ENCODE results near the gene KRT7.
"Not testable (repeated sequence)": the region's sequence is repeated elsewhere in the genome, so short reads cannot be mapped to it uniquely, and the experiment has no call there.

Gene KRT7

DNA sequence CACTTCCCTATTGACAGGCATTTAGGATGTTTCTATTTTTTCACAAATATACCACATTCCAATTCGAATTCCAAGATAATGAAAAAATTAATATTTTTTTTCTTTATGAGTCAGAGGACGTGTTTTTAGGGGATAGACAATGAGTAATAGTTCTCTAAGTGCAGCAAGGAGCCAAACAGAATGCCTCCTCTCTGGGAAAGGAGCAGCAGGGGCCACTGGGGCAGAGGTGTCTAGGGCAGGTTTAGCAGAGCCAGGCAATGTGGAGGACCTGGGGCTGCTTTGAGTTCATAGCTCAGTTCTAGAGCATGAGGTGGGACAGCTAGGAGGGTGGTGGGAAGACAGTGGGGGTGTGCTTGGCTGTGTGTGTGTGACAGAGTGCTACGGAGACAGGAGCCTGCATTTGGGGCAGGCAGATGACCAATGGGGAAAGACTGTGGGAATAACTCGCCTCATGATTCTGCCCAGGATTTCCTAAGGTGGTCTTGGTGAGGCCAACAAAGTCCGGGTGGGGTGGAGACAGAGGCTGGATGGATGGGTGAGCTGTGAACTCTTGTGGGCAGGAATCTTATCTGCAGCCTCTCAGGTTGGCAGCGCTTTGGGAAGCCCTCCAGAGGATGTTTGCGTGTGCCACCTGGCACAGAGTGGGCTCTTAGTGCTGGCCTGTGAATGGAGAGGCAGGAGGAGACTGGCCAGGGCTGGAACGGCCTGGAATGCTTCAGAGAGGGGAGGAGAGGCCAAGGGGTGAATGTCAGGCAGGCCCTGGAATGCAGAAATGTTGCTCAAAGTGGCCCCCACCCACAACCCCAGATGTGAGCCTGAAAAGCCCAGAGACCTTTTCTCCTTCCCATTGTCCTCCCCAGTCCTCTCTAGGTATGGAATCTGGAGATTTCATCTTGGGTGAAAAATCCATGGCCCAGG lies 2.4 kb upstream of the KRT7 start:
- DNase-seq (no peak), ATAC-seq (no peak)

DNA sequence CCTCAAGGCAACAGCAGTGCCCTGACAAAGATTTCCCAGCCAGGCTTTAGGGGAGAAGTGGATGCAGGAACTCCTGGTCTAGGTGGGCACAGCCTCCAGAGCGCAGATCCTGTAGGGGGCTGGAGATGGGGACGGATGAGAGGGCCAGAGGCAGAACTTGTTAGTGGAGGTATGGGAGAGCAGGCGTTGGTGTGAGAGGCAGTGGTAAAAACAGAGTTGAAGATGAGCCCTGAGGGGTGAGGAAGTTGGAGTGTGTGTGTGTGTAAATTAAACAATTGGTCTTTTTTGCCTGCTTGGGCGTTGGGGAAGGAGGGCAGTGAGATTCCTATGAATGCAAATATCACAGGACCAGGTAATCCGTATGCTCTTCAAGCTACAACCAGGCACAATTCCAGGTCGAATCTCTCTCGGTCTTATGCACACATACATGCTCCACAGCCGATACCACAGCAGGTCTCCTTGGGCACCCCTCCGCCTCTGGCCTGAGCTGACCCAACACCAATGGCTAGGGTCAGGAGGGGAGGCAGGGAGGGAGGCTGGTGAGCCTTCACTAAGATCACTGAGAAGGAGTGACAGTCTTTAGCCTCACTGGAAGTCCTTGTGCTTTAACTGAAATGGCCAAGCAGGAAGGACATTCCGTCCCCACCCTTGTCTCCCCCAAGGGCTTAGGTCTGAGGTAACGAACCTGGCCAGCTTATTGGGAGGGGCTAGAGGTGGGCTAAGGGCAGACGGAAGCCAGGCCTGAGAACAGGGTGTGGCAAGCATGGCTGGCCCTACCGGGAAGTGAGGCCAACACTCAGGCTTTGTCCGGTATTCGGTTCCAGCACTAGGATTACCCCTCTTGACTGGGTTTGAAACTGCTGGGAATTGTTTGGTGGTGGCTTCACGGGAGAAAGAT lies 1.5 kb upstream of the KRT7 start:
- DNase-seq = no peak

DNA sequence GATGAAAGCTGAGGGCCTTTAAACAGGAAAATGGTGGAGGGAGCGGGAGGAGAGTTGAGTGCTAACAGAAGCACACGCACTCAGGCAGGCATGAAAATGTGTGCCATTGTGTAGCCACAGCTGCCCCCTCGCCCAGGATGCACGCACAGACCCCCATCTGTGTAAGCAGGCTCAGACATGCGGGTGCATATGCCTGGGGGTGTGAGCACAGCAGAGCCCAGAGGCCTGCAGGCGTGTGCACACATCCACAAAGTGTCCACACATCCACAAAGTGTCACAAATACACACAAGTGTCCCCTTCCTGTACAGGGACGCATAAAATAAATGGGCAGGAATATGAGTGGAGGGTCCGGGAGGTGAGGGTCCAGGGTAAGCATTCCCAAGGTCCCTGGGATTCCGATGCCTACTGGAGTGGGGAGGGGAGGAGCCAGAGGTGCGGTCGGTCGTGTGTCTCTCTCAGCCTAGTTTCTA lies 805 bp upstream of the KRT7 start:
- DNase-seq (no peak), ATAC-seq (no peak)

More for the DNA sequence above, 1.5 kb upstream of the KRT7 start:
- ATAC-seq = no peak

DNA sequence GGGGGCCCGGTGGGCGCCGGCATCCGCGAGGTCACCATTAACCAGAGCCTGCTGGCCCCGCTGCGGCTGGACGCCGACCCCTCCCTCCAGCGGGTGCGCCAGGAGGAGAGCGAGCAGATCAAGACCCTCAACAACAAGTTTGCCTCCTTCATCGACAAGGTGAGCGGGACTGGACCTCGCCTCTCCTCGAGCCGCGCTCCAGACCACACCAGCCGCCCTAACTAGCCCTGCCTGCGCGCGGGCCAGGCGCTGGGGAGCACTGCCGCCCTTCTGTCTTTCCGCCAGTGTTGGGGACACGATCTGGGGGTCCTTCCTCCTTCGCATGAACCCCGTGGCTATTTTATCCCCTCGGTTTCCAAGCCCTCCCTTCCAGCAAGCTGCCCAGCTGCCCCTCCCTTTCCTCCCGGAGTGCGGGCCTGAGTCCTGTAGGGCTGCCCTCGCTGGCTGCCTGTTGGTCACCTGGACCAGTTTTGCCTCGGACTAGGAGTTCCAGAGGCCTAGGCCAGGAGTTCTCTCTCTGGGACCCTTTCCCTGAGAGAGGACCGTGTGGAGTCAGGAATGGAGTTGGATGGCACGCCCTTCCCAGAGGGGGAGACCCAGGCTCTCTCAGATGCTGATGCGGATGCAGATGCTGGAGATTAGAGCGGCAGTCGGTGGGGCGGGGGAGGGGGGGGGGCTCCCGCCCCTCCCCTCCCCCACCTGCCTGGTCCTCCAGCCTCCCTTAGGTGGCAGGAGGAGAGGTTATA lies 592 bp downstream of the KRT7 start:
- no peak for ATAC-seq

DNA sequence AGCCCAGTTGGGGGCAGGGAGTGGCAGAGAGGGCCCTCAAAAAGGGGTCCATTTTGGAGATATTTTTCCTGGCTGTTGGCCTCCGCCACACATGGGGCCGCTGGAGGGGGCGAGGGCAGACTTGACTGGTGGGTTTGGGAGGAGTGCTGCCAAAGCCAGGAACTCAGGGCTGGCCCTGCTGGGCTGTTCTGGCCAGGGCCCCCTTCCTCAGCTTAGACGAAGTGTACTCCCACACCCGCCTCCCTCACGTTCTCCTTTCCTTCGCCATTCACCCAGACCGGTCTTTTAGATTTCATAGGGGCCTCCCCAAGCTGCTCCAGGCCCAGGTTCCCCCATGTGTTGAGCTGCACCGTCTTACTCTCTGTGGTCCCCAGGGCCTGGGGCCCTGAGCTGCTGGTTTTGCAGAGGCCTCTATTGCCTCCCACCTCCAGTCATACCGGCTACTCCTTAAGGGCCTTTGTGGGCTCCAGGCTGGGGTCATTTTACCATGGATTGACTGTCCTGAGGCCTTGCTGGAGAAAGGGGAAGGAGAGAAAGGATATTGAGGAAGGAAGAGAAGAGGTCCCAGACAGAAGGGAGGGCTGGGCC lies 1.3 kb downstream of the KRT7 start:
- ATAC-seq = no peak

More for the DNA sequence above, 592 bp downstream of the KRT7 start:
- no peak for DNase-seq

DNA sequence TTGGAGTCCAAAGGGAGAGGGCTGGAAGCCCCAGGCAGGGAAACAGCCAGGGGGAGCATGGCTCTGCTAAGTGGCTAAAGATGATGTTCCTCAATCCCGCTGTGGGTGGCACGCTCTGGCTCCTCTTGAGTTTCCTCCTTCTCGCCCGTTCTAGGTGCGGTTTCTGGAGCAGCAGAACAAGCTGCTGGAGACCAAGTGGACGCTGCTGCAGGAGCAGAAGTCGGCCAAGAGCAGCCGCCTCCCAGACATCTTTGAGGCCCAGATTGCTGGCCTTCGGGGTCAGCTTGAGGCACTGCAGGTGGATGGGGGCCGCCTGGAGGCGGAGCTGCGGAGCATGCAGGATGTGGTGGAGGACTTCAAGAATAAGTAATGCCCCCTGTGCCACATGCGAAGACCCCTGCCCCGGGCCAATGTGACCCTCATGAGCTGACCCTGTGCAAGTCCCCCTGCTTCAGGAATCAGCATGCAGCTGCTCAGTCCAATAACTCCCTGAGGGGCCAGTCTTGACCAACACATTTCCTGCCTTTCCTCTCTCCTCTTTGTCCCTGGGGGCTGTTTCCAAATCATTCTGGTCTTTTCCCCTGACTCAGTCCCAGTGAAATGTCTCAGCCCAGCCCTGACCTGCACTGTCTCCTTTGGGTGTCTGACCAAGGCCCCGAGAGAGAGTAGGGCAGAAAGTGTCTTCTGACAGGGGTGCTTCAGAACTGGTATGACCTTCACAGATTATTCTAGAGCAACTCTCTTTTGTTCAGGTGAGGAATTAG lies 2.1 kb downstream of the KRT7 start:
- ATAC-seq = no peak
- no peak for DNase-seq

More for the DNA sequence above, 1.3 kb downstream of the KRT7 start:
- DNase-seq = no peak

DNA sequence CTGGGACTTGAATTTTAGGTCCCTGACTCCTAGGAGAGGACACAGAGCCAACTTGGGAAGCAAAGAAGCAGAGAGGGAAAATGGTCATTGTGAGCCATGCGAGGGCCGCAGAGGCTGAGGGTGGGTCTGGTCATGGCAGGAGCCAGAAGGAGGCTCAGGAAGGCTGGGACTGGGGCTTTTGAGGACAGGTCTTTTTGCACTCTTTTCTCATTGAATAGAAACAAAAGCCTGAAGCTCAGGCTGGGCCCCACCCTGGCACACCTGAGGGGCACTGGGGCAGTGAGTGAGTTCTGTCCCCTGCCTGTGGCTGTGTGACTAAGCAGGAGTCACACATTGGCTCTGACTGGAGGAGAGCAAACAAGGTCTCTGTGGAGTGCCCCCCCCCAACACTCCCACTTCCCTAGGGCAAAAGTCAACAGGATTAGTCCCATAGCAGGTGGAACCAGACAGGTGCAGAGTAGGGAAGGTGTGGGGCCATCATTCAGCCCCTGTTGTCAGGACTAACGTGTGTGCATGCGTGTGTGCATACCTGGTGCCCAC lies 2.8 kb downstream of the KRT7 start:
- DNase-seq = no peak

DNA sequence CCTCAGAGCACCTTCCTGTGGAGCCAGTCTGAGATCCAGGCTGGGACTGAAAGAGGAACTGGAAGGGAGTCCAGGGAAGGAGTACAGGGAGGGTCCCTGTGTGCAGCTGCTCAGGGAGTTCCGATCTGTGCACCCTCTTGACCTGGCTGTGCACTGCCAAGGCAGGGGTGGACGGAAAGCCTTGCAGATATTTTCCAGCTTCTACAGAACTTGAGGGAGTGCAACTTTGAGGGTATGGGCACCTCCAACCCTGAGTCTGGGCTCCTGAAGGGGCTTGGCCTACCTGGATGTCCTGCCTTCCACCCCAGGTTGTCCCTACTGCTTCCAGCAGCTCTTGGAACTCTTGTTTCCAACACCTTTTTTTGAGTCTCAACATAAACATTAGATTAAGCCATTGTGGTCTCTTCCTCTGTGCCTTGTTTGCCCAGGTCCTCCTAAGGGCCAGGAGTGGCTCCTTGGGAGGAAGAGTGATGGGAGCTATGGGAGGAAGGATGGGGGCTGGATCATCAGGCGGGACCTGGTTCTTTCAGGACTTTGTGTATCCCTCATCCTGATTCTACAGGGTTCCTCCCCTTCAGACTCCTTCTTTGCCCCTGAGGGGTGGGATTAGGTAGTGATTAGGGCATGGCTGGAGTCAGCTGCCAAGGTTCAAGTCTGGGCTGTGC lies 3.5 kb downstream of the KRT7 start:
- ATAC-seq (no peak), DNase-seq (no peak)

More for the DNA sequence above, 2.8 kb downstream of the KRT7 start:
- no peak for ATAC-seq

DNA sequence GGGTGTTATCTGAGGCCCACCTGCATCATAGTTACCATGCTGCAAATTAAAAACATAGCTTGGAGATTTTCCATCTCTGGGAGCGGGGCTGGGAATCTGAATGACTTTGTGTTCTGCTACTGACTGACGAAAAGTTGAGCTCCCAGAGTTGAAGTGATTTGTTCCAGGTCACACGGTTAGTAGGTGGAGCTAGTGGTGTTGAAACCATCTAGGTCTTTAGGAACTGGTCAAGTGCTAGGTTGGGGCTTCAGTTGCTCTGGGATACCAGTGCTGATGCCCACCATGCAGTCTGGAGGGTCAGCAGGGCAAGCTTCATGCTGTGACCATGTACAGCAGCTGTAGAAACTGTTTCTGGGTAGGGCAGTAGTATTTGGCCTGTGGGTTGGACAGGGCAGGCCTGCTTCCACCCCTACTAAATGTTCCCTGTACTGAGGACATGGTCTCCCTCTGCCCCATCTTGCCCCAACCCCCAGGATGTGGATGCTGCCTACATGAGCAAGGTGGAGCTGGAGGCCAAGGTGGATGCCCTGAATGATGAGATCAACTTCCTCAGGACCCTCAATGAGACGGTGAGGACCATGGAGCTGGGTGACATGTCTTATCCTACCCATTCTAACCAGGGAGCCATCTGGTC lies 5.3 kb downstream of the KRT7 start:
- no peak for ATAC-seq
- no peak for DNase-seq

DNA sequence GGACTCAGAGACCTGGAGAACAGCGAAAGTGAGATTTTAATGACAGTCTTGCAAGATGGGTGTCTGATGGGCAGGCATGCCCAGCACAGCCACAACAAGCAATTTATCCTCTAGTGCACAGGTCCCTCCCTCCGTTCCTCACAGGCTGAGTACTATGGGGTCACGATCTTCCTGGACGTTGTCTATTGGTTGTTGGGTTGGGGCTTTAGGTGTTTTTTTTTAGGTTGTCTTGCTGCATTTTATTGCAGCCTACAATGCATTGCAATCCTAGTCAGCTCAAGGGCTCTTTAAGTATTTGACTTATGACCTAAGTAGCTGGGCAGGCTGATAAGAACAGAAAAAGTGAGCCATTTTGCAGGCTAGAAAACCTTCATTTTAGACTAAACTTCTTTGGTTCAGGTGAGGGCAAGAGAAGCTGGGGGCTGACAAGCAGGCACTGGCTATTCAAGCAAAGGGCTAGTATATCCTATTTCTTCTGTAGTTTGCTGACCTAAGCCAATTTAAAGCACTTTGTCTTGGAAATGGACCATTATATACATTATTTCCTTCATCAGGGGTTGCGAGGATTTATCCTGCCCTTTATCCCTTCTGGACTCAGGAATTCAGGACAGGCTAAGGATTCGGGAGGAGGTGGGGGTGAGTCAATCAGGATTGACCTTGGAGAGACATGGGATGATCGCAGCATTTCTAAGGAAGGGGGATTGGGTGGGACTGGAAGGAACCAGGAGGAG lies 6.0 kb downstream of the KRT7 start:
- ATAC-seq (no peak), DNase-seq (no peak)

DNA sequence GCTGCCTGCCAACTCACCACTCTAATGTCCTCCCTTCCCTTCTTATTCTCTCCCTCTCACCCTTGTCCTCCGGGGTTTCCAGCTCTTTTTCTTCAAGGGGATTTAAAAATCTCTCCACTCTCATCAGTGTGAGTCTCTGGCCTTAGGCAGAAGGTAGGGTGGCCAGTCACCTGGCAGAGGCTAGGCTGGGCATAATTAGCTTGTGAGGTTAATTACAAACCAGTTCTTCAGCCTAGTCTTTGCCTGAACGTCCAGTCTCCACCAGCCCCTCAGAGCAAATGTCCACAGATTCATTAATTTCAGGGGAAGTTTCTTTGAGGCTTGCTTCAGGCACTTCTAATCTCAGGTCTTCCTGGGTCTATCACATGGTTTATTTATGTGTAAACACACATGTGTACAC lies 6.7 kb downstream of the KRT7 start:
- DNase-seq (no peak), ATAC-seq (no peak)

DNA sequence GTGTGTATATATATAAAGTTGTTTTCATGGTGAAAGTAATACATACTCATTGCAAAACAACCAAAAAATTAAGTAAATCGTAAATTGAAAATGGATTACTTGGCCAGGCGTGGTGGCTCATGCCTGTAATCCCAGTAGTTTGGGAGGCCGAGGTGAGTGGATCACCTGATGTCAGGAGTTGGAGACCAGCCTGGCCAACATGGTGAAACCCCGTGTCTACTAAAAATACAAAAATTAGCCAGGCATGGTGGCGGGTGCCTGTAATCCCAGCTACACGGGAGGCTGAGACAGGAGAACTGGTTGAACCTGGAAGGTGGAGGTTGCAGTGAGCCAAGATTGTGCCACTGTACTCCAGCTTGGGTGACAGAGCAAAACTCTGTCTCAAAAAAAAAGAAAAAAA lies 7.2 kb downstream of the KRT7 start:
- not testable (repeated sequence) for ATAC-seq, DNase-seq

DNA sequence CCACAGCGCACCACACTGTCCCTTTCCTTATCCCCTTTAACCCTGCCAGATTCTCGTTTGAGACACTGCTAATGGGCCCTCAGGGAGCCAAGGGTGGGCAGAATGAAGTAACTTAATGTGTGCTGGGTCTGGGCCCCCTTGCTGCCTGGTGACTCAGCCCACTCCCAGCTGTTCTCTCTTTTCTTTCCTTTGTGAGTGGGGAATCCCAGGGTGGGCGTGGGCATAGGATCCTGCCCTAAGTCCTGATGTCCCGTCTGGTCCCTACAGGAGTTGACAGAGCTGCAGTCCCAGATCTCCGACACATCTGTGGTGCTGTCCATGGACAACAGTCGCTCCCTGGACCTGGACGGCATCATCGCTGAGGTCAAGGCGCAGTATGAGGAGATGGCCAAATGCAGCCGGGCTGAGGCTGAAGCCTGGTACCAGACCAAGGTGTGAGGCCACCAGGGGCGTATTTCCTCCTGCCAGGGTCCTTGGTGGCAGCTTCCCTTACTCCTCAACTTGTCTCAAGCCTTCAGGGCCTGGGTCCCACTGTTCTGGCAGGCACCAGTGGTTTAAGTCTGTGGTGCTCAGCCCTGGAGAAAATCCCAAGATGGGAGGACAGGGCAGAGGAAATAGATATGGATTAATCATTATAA lies 8.3 kb downstream of the KRT7 start:
- ATAC-seq (no peak), DNase-seq (no peak)

DNA sequence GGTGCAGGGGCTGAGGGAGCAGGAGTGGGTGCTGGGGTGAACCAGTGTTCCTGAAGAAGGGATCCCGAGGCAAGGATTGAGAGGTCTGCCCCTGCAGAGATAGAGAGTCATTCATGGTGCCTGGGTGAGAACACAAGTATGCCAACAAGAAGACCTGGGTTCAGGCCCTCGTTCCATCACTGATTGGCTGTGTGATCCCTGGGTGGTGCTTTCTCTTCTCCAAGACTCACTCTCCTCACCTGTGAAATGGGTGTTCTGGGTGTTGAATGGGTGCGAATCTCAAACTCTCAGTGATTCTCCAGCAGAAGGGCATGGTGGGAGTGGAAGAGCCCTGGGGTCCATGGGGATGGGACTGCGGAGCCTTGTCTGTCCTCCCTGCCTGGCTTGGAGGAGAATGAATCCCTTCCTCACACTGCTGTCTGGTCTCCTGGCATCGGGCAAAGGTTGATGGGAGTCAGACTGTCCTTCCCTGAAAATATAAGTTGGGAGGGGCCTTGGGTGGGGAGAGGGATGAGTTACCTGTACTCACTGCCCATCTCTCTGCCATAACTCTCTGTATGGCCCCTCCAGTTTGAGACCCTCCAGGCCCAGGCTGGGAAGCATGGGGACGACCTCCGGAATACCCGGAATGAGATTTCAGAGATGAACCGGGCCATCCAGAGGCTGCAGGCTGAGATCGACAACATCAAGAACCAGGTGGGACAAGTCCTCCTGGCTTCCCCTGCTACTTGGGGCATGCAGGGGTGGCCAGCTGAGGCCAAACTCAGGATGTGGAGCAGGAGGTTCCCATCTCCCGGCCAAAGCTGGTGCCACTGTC lies 9.6 kb downstream of the KRT7 start:
- DNase-seq (no peak), ATAC-seq (no peak)

DNA sequence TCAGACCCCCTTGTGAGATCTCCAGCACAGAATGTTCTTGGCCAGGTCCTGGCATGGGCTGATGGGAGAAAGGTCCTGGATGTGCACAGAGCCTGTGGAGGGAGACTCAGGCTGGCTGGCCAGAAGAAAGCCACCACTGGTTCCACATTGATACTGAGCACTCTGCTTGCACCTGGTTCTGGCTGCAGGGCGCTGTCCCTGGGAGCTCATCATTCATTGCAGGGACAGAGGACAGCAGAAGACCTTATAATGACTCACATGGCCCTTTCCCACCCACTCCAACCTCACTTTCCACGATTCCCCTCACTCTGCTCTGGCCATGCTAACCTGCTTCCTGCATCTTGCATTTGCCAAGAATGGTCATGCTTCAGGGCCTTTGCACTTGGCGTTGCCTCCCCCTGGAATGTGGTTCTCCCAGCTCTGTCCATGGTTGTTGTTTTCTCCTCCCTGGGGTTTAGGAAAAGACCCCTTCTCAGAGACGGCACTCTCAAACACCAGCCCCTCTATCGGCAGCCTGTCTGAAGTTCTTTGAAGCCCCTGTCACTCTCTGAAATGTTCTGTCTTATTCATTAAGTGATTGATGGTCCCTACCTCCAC lies 10.3 kb downstream of the KRT7 start:
- DNase-seq (no peak), ATAC-seq (no peak)

DNA sequence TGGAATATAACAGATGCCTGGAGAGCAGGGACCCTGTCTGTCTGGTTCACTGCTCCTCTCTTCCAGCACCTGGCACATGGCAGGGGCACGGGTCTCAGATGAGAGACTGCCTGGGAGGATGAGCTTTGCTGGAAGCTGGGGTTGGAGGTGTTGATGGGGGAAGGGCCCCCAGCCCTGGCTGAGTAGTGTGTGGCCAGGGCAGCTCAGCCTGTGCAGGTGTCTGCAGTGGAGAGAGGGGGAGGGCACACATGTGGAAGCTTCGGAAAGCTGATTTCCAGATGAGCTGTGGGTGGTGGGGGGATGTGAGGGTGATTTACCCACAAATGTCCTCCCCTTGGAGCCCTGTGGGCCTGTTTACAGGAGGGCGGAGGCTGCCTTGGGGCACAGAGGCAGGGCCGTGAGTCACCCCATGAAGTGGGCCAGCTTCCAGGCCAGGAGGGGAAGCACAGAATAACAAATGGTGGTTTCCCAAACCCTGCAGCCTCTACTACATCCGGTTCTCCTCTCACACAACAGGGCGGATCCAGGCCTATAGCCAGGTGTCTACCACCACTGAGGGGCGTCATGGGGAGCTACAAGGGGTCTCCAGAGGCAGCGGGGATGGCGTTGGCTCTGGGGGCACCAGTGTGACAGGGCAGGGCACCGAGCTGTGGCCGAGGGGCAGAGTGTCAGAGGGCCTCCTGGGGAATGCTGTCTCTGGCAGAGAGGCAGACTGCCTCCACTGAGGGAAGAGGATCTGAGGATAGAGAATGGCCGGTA lies 11.0 kb downstream of the KRT7 start:
- ATAC-seq = peak; percentile 99

More for the DNA sequence above, 11.0 kb downstream of the KRT7 start:
- DNase-seq = peak; percentile 82
